Astrocyte (in vitro differentiated cells and primary cell): ENCODE measurements around the gene OVCA2.

ENCODE experiments used
- CTCF ChIP-seq: IDR thresholded peaks from 2 replicates; pipeline ENCODE4 v1.5.1; 2011; ENCODE audit warnings: low read depth, mild to moderate bottlenecking, inconsistent platforms, low read length, moderate library complexity; ENCODE audit not compliant: insufficient read depth
- EZH2 ChIP-seq: IDR thresholded peaks from 2 replicates; pipeline ENCODE4 v1.6.1; 2012; ENCODE audit warnings: mild to moderate bottlenecking, low read length, inconsistent platforms; ENCODE audit not compliant: insufficient read depth

- TF ChIP-seq CTCF (no peak), EZH2 (no peak)
Measured at GRCh38 chr17:2009737-2010136, 32.1 kb upstream of the OVCA2 start.
